HG02642 (cell line): Measurements from ENCODE around the gene FOXM1.
A peak's percentile ranks its signal among the peaks of the same experiment; 100 is the strongest.

ENCODE experiments used
- ATAC-seq: cut with Tn5 transposase; IDR thresholded peaks from one replicate; pipeline ENCODE4 v1.9.1; 2021; ENCODE audit warnings: mild to moderate bottlenecking; ENCODE audit not compliant: unreplicated experiment, poor library complexity

The FOXM1 gene, protein sequence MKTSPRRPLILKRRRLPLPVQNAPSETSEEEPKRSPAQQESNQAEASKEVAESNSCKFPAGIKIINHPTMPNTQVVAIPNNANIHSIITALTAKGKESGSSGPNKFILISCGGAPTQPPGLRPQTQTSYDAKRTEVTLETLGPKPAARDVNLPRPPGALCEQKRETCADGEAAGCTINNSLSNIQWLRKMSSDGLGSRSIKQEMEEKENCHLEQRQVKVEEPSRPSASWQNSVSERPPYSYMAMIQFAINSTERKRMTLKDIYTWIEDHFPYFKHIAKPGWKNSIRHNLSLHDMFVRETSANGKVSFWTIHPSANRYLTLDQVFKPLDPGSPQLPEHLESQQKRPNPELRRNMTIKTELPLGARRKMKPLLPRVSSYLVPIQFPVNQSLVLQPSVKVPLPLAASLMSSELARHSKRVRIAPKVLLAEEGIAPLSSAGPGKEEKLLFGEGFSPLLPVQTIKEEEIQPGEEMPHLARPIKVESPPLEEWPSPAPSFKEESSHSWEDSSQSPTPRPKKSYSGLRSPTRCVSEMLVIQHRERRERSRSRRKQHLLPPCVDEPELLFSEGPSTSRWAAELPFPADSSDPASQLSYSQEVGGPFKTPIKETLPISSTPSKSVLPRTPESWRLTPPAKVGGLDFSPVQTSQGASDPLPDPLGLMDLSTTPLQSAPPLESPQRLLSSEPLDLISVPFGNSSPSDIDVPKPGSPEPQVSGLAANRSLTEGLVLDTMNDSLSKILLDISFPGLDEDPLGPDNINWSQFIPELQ

DNA sequence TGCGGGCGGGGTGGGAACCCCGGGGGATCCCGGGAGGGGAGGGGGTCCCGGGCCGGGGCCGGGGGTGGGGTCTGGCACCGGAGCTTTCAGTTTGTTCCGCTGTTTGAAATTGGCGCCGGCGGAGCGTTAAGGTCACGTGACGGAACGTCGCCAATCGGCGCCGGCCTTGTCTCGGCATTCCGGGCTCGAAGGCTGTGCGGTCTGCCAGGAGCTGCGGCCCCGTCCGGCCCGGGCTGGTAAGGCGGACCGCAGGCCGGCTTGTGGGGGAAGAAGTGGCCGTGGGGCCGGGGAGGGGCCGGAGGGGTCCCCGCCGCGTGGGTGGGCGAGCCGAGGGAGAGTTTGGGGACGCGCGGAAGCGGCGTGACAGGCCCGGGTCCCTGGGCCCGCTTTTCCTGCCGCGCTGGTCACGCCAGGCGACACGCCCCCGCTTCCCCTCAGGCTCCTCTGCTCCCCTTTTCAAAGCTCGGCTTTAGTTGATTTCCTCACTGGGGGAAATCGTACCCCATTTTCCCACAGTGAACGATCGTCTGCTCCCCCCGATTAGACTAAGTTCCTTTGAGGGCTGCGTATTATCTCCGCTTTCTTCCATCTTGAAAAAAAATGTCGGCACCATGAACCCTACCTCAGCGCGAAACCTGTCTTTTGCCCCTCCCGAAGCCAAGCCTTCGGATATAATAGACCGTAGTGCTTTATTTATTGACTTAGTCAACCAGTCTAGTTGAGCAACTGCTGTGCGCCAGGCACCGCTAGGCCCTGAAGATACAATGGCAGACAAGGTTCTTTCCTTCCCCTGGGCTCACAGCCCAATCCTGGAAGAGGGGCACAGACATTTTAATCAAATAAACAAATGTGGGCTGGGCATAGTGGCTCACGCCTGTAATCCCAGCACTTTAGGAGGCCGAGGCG lies at the start of gene FOXM1, which contains the start of gene RHNO1:
TSS of gene FOXM1 (minus strand) at position 128 of the 906 bp plus-strand sequence. CDS start 2,696 bp downstream, outside the sequence.
TSS of gene RHNO1 (plus strand) at position 177 of the 906 bp plus-strand sequence. CDS start 8,144 bp downstream, outside the sequence.
- ATAC-seq: peak; percentile 87

DNA sequence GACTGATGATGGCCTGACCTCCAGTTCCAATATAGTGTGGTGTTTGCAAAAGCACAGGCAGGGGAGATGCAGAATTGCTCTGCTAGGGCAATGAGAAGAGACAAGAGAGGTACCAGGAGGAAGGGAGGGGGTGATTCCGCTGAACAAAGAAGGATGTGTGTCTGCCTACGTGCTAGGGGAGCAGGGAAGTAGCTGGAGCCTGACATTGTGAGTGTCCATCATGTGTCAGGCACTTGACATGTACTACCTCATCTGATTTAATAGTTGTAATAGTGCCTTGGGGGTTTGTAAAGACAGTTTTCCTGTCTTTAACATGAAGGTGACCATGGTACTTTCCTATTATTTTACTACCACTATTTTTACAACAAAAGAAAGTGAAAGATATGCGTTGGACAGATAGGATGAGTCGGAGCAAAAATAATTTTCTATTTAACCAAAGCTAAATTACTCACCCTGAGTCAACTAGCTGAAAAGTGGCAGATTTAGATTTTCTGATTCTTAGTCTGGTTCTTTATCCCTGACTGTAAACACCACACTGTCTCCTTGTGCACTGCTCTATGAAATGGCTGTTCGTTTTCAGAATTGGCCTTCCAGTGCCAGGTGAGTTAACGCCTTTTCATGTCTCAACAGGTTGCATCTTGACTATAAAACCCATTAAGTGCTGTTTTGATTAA lies 48.5 kb upstream of the FOXM1 start:
- no peak for ATAC-seq

DNA sequence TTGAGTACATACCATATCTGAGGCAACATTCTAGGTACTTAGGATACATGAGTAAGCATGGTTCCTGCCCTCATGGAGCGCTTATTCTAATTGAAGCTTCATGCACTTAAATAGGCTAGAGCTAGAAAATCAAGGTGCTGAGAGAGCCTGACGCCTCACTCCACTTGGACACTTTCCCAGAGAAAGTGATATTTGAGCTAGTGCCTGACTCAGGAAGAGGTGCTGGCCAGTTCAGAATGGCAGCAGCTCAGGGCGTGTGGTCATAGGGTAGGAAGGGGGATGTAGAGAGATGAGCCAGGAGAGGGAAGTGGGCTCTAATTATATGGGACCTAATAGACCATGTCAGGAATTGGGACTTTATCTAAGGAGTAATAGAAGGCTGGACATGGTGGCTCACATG lies 47.0 kb upstream of the FOXM1 start:
- ATAC-seq: no peak

DNA sequence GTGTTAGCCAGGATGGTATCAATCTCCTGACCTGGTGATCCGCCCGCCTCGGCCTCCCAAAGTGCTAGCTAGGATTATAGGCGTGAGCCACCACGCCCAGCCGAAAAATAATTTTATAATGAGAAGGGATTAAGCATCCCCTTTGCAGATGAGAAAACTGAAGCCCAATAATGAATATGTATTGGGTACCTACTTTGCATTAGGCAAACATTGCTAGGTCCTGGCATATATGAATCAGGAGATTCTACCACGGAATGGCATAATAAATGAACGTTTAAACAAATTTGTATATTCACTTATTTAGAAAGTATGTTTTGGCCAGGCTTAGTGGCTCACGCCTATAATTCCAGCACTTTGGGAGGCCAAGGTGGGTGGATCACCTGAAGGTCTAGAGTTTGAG lies 46.1 kb upstream of the FOXM1 start:
- no peak for ATAC-seq

DNA sequence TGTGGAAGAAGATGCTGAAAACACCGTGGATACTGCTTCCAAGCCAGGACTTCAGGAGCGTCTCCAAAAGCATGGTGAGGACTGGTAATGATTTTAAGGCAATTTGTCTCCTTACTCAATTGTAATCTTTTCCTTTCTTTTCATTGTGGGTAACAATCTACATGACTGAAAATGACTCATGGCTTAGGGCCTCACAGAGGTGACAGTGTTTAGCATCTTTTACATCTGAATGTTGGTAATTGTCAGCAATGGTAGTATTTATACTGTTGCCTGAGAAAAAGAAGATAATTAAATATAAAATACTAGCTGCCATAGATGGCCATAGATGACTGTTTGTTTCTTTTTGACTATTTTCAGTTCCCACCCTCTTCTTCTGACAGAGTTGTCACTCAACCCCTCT lies 45.4 kb upstream of the FOXM1 start:
- no peak for ATAC-seq

DNA sequence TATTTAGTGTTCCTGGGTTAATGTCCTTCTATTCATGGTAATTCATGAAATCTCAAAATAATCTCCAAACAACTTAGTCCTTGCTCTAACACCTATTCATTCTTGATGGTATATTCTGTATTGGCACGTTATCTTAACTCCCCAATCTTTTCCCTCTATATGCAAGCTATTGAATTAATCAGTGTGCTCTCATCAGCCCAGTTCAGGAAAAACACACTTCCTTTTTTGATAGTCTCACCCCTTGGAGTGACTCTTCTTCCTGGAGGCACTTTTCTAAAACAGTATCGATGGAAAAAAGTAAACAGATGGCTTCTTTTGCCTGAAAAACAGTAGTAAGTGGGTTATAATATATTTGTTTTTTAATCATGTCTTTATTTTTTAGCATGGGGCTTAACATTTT lies 42.3 kb upstream of the FOXM1 start:
- ATAC-seq: no peak

DNA sequence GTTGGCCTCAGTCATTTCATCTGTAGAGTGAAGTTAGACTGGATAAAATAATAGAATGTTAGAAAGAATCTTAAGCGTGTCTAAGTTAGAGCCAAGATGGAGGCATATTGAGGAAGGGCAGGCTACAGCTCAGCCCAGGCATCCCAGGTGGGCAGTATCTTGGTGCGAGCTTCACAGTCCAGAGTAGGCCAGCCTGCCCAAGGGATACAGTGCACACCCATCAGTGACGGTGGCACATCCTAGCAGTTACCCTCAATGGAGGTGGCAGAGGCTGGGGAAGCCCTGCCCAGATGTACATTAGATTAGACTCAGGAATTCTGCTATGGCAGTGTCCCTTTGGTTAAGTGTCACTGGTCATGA lies 35.2 kb upstream of the FOXM1 start:
- no peak for ATAC-seq

DNA sequence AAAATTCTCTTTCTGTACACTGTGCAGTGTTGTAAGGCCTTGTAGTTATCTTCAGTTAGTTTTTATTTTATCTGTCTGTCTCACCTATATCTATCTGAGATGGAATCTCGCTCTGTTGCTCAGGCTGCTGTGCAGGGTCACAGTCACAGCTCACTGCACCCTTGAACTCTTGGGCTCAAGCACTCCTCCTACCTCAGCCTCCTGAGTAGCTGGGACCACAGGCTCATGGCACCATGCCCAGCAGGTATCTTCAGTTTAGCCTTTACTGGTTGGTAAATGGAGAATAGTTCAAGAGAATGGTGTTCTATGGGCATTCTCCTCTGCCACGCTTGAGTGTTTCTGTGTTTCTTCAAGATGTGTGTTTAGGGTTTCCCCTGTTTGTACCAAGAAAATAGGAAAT lies 27.3 kb upstream of the FOXM1 start:
- no peak for ATAC-seq

DNA sequence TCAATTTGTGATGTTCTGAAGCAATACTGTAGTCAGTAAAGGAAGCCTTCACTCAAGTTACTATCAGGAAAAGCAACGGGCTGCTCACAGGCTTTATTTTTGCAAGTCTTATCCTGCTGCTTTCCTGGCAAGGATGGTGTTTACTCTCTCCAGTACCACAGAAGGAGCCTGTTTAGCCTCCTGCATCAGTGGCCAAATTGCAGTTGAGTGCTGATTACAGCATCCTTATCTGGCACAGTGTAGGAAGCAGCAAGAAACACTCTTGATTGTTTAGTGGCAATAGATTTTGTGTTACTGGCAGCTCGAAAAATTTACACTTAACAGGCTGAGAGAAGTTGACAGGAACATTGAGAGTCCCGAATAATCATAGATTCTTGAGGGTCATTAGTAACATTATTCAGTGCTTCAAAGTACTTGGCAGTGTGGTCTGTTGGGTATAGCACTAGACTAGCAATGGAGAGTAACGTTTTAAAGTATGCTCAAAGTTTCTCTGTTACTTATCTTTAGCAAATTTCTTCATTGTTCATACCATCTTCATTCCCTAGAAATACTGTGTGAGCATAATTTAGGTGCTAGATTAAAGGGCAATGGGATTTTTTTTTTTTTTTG lies 25.4 kb upstream of the FOXM1 start:
- ATAC-seq: no peak

DNA sequence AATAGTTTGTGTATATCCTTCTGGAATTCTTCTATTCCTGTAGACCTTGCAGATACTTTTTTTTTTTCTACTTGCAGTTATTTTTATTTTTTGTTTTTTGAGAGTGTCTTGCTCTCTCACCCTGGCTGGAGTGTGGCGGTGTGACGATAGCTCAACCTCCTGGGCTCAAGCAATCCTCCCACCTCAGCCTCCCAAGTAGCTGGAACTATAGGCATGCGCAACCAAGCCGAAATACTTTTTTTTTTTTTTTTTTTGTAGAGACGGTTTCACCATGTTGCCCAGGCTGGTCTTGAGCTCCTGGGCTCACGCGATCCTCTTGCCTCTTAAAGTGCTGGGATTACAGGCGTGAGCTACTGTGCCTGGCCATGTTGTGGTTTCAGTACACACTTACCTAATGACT lies 23.7 kb upstream of the FOXM1 start:
- ATAC-seq: no peak

DNA sequence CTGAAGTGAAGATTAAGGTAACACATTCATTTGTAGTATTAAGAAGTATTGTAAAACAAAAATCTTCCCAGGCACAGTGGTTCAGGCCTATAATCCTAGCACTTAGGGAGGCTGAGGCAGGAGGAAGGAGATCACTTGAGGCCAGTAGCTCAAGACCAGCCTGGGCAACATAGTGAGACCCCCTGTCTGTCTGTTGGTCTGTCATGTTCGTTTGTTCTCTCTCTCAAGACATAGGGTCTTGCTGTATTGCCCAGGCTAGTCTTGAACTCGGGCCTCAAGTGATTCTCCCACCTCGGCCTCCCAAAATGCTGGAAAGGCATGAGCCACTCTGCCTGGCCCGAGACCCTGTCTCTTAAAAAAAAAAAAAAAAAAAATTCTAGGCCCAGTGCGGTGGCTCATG lies 20.4 kb upstream of the FOXM1 start:
- no peak for ATAC-seq

DNA sequence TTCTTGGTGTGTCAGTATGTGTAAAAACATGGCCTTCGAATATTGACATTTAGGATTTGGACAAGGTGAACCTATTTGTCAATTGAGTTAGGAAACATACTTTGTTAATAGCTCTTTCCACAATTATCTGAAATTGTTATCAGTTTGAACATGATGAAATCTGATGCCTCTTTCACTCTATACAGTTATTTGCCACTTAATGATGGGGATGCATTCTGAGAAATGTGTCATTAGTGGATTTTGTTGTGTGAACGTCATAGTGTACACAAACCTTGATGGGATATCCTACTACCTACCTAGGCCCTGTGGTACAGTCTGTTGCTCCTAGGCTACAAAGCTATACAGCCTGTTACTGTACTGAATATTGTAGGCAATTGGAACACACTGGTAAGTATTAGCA lies 18.5 kb upstream of the FOXM1 start:
- no peak for ATAC-seq

DNA sequence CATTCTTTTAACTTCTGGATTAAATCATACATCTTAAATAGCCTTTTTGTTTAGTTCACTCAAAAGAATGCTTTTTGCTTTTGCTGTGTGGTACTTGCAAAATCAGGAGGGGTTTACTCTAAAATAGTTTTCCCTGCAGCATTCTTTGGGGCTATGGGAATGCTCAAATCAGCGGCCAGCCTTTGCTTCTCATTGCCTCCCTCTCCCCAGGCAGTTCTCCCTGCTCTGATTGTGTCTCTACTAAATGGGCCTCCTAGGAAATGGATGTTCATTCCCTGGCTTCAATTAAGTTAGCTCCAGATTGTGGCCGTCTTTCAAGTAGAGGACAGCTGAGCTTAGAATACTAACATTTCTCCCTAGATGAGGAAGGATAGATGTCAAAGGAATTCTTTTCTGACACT lies 18.1 kb upstream of the FOXM1 start:
- no peak for ATAC-seq

DNA sequence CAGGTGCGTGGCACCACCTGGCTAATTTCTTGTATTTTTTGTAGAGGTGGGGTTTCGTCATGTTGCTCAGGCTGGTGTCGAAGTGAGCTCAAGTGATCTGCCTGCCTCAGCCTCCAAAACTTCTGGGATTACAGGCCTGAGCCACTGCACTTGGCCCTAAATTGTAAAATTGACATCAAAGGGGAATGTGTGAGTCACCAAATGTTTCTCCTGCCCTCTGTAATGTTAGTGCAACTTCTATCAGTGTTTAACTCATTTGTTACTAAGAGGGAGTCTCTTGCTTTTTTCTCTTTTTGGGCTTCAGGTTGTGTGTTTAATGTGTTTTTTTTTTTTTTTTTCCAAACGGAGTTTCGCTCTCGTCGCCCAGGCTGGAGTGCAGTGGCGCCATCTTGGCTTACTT lies 16.0 kb upstream of the FOXM1 start:
- ATAC-seq: no peak

DNA sequence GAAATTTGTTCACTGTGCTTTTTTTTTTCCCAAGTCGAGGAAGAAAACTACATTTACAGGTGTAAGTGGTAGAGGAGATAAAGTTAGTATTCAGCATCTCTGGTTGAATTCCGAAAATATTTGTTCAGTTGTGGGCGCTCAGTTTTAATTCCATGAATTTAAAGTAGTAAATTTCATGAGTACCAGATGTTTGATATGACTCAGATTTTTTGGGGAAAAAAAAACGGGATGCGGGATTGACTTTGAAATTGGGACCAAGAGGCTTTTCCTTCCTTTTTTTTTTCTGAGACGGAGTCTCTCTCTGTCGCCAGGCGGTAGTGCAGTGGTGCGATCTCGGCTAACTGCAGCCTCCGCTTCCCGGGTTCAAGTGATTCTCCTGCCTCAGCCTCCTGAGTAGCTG lies 15.3 kb upstream of the FOXM1 start:
- ATAC-seq: no peak

DNA sequence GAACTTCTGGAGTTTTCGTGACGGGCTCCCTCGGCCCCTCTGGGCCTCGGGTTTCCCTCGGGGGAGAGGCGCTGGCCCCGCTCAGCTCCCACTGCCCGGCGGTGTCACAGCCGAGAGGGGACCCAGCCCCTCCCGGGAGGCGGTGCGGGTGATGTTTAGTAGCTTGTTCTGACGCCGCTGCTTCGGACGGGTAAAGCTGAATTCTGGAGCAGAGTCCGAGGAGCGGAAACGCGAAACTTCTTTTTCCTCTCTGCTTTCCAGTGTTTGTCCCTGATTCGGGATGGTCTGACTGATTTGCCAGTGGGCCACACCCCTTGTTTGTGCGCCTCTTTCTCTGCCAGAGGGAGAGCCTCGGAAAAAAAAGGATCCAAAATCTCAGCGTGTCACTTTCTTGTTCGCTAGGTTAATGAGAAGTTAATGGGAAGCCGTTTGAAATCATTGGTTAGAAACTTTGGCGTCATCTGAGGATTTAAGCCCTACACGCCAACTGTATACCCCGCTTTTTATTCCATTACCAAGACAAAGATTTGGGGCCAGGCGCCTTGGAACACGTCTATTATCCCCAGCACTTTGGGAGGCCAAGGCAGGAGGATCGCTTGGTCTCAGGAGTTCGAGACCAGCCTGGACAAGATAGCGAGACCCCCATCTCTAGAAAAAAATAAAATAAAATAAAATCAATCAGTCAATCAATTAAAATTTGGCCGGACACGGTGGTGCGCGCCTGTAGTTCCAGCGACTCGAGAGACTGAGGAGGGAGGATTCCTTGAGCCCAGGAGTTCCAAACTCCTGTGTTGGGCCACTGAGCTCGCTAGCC lies 14.5 kb upstream of the FOXM1 start:
- ATAC-seq: peak; percentile 19

DNA sequence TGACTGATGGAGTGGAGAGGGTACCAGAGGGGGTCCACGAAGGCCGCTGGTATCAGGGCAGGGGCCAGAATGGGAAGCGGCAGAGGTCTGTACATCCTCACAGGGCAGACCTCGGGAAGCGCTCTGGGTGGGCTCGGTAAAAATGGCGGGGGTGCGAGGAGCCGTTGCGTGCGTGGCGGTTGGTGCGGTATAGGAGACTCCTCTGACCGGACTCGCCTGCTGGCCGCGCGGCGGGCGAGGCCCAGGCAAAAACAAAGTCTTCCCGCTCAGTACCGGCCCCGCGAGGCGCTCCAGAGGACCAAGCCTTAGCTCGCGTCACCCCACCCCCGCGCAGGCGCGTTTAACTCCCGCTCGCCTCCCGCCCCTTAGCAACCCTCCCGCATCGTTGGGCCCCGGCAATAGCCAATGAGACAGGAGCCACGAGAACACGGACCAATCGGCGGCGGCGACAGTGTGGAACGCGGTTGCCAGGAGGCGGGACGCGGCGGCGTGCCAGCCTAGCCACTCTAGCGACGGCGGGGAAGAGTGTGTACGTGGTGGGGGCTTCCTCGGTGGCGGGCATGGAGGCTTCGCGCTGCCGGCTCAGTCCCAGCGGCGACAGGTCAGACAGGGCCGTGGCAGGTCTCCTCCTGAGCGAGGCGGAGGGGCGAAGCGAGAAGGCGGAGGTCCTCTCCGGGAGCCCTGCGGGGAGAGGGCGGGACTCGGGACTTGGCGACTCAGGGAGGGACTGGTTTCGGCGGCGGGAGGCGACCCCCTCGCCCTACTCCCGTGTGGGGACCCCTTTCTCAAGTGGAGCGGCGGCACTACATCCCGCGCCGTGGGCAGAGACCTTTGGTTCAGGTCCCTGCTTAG lies 13.6 kb upstream of the FOXM1 start, which contains the start of gene TULP3:
TSS of gene TULP3 (plus strand) at position 504 of the 852 bp plus-strand sequence. CDS start at position 561, 57 bp downstream.
- peak; percentile 99 for ATAC-seq

DNA sequence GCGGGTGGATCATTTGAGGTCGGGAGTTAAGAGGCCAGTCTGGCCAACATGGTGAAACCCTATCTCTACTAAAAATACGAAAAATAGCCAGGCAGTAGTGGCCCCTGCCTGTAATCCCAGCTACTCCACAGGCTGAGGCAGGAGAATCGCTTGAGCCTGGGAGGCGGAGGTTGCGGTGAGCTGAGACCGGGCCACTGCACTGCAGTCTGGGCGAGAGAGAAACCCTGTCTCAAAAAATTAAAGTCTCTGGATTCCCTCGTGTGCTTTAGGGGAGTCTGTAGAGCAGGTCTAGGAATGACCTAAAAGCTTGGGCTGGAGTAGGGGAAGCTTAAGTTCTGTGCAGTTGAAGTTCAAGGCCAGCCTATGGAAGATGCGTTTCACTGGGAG lies 13.0 kb upstream of the FOXM1 start:
- no peak for ATAC-seq
